K562 (cell line): ENCODE data around the gene PABPC1L. TPM values are rescaled to one million over a fixed set of nuclear protein-coding genes. Genes with fewer than 3 reads are reported as not detected.
A peak's percentile ranks its signal among the peaks of the same experiment; 100 is the strongest.

Experiments used
- ATAC-seq: fragments of 200-7000 bp; cut with Tn5 transposase; 3 replicates; pipeline ENCODE4 v1.9.1; 2020; ENCODE audit warnings: moderate library complexity
- BruUV-seq: library from RNA; stranded (reverse); fragments of 400-500 nt; replicated peaks from 2 replicates; lab custom pipeline; 2021; lab: Mats Ljungman, UMichigan
- CTCF ChIA-PET: fragments of 300-600 bp; formaldehyde crosslinking; extraction: SDS; loops from one replicate; lab custom pipeline; 2021; ENCODE audit warnings: low intra/inter-chr PET ratio; lab: Yijun Ruan, JAX
- POLR2A ChIA-PET: fragments of 300-600, 350-650 bp; sonication (Branson Sonifier 250); formaldehyde crosslinking; extraction: SDS; loops from one replicate; lab custom pipeline; 2021; ENCODE audit warnings: antibody characterized with exemption, inconsistent platforms; lab: Yijun Ruan, JAX
- DNase-seq, 4 experiments: peaks; one replicate each; pipeline versions ENCODE4 v3.0.0 to v3.0.0-alpha.2; 2011 to 2018; ENCODE audit warnings: low spot score in 3 of 4, mixed read lengths in 3 of 4; ENCODE audit errors: extremely low read depth in 1 of 4
- FAIRE-seq: peaks from 2 replicates; lab custom pipeline; 2011; peaks lifted over from hg19 to GRCh38; lab: Jason Lieb, UNC
- H2AFZ ChIP-seq: 2 replicates; pipeline ENCODE4 v1.6.0; 2011; ENCODE audit warnings: low read depth, low read length, control low read depth, inconsistent platforms
- H3K27ac ChIP-seq: fragments of 200-600 bp; 3 replicates; pipeline ENCODE4 v1.8.0; 2011; ENCODE audit warnings: low read depth, mild to moderate bottlenecking, control low read depth, inconsistent platforms, low read length, moderate library complexity, mixed read lengths; ENCODE audit errors: extremely low read depth
- H3K27me3 ChIP-seq, 2 experiments: fragments of 300-600 bp in 1 of 2; 2 replicates in 1 of 2; 3 replicates in 1 of 2; pipeline versions ENCODE4 v1.6.0 to v1.8.0; 2011; ENCODE audit warnings: inconsistent platforms in 2 of 2, low read length in 2 of 2, mild to moderate bottlenecking in 1 of 2, mixed read lengths in 1 of 2, moderate library complexity in 1 of 2; ENCODE audit not compliant: control insufficient read depth in 2 of 2, insufficient read depth in 2 of 2
- H3K36me3 ChIP-seq: fragments of 300-600 bp; 3 replicates; pipeline ENCODE4 v1.8.0; 2011; ENCODE audit warnings: mild to moderate bottlenecking, low read length, inconsistent platforms; ENCODE audit not compliant: control insufficient read depth, insufficient read depth
- H3K4me1 ChIP-seq, 2 experiments: fragments of 200-600 bp in 1 of 2; replicated peaks in 1 of 2; 2 replicates in 1 of 2; 3 replicates in 1 of 2; pipeline versions ENCODE4 v1.5.1 to v1.8.0; 2011; ENCODE audit warnings: inconsistent platforms in 2 of 2, low read length in 2 of 2, mild to moderate bottlenecking in 1 of 2, mixed read lengths in 1 of 2, moderate library complexity in 1 of 2; ENCODE audit not compliant: control insufficient read depth in 2 of 2, insufficient read depth in 2 of 2
- H3K4me2 ChIP-seq: 2 replicates; pipeline ENCODE4 v1.6.1; 2011; ENCODE audit warnings: low read length, control low read depth, inconsistent platforms, mixed read lengths; ENCODE audit not compliant: insufficient read depth
- H3K4me3 ChIP-seq: fragments of 200-600 bp; sonication (generic), shearing (Covaris generic); 2 replicates; pipeline ENCODE4 v1.5.1; 2016; ENCODE audit warnings: control low read depth, inconsistent platforms
- H3K79me2 ChIP-seq: fragments of 200-600 bp; 3 replicates; pipeline ENCODE4 v1.8.0; 2011; ENCODE audit warnings: low read length, inconsistent platforms; ENCODE audit not compliant: control insufficient read depth, insufficient read depth
- H3K9ac ChIP-seq, 2 experiments: 2 replicates each; pipeline versions ENCODE4 v1.6.0 to v1.6.1; 2011; ENCODE audit warnings: low read depth in 2 of 2, low read length in 2 of 2, control low read depth in 1 of 2, inconsistent platforms in 1 of 2, mild to moderate bottlenecking in 1 of 2, mixed read lengths in 1 of 2; ENCODE audit not compliant: insufficient read depth in 1 of 2
- H3K9me1 ChIP-seq: one replicate; pipeline ENCODE4 v1.6.0; 2011; ENCODE audit warnings: inconsistent platforms, mild to moderate bottlenecking, low read length, moderate library complexity; ENCODE audit not compliant: control insufficient read depth, insufficient read depth
- H3K9me3 ChIP-seq: replicated peaks from 2 replicates; pipeline ENCODE4 v1.5.1; 2011; ENCODE audit warnings: low read depth, low read length, inconsistent platforms; ENCODE audit not compliant: control insufficient read depth, insufficient read depth
- H4K20me1 ChIP-seq: replicated peaks from 2 replicates; pipeline ENCODE4 v1.6.1; 2011; ENCODE audit warnings: low read length, inconsistent platforms, mixed read lengths; ENCODE audit not compliant: control insufficient read depth, insufficient read depth
- CTBP1 ChIP-seq: fragments of 450-650 bp; IDR thresholded peaks from 2 replicates; pipeline ENCODE4 v1.6.1; 2016; ENCODE audit warnings: borderline replicate concordance
- CXXC5 ChIP-seq: fragments of 250-450 bp; sonication (Bioruptor Pico); IDR thresholded peaks from 2 replicates; pipeline ENCODE4 v1.8.0; 2022; ENCODE audit warnings: inconsistent platforms, mild to moderate bottlenecking, moderate library complexity
- MEIS2 ChIP-seq: fragments of 450-650 bp; IDR thresholded peaks from 2 replicates; pipeline ENCODE4 v1.6.1; 2014; ENCODE audit warnings: mild to moderate bottlenecking; ENCODE audit not compliant: partially characterized antibody
- RCOR1 ChIP-seq, 2 experiments: IDR thresholded peaks; 2 replicates each; pipeline ENCODE4 v1.6.1; 2012; ENCODE audit warnings: low read depth in 2 of 2, low read length in 2 of 2, borderline replicate concordance in 1 of 2, improper control_type of control experiment in 1 of 2
- ZEB2 ChIP-seq: fragments of 450-650 bp; IDR thresholded peaks from 2 replicates; pipeline ENCODE4 v1.6.1; 2016
- WGBS: fragments of 100-300 bp; shearing (Covaris generic); methylation state at CpG from one replicate; pipeline ENCODE4 v1.1.6; 2016; ENCODE audit warnings: low coverage, mixed read lengths; ENCODE audit not compliant: insufficient coverage; ENCODE audit errors: missing lambda C conversion rate; 5-methylcytosine and 5-hydroxymethylcytosine counted together
- in situ Hi-C: fragments of 300-500 bp; cut with MboI; formaldehyde crosslinking; loops from 4 replicates; pipeline ENCODE4 v1.15.0; 2018; ENCODE audit warnings: inconsistent platforms, mixed read lengths
- intact Hi-C: fragments of 100-400 bp; cut with micrococcal nuclease; formaldehyde crosslinking; loops from 2 replicates; pipeline ENCODE4 v1.14.2; 2022
- polyA plus RNA-seq, 8 experiments: library from polyadenylated mRNA; depleted of rRNA in 4 of 8; stranded (reverse) in 5 of 8; unstranded in 3 of 8; fragments of >200 nt; fragmentation: Nextera tagmentation in 2 of 8; fragmentation: Illumina TruSeq in 1 of 8; extraction: Ambion mirVana in 2 of 8; extraction: Trizol in 1 of 8; gene quantifications; 2 replicates each; pipeline versions ENCODE4 v1.2.1 to v1.2.3, GENCODE V29; 2011 to 2014; ENCODE audit warnings: inconsistent platforms in 1 of 8, missing spikeins in 1 of 8
- total RNA-seq, 7 experiments: library from RNA; depleted of rRNA in 6 of 7; stranded (reverse); fragments of >200 nt in 6 of 7; fragmentation: Illumina TruSeq in 2 of 7; extraction: Trizol in 2 of 7; gene quantifications; 2 replicates each; pipeline versions ENCODE4 v1.2.1 to v1.2.3, GENCODE V29; 2011 to 2021; ENCODE audit warnings: low replicate concordance in 1 of 7

The PABPC1L gene
- total and polyA plus RNA-seq, 9 of the 15 experiments (the other 6 are each of a cell fraction or from before 2014, with no cell fraction given), result 6.0 to 90.3 (median 15.8) TPM

- FAIRE-seq, result no peak
- peaks cover 7% of the 10 kb centered on the region; the same call in 1 of the 2 replicates for H4K20me1 ChIP-seq
- POLR2A ChIA-PET, result interaction anchor here (2.6 kb wide), 1 partner anchor 9 kb away, joined by 8 read pairs; no protein-coding TSS in a partner anchor
- peaks cover 14 to 35% of the 10 kb centered on the region in 2 experiments for H3K4me1 ChIP-seq
- ATAC-seq, result no peak
- 41% methylated on average over 3 of the region's 3 CpGs for WGBS
- CTCF ChIA-PET, result no interaction called here
- H3K4me2 ChIP-seq, result no peak overlapping the region; the same call in 1 of the 2 replicates
- no peaks in the 10 kb centered on the region for H3K9me3 ChIP-seq
- peak in 1 of 4 experiments; percentile 32 for DNase-seq
- TF ChIP-seq CXXC5 (CRISPR knock-in tag) (no peak), RCOR1 (IDR thresholded peaks at IDR 0.05; ENCODE audit: borderline replicate concordance in 1 of 2, low read depth in 2 of 2, low read length in 2 of 2) (0 out of 4 replicates have a peak, but pooled peaks of 1 of the 2 experiments have one; percentile 24), ZEB2 (no peak), MEIS2 (peak; percentile 58), CTBP1 (0 out of 2 replicates have a peak, but pooled peaks have one; percentile 53)
- peaks cover 64% of the 10 kb centered on the region for H3K79me2 ChIP-seq
- H2AFZ ChIP-seq, result no peak overlapping the region
- no peak overlapping the region for H3K9ac ChIP-seq
- H3K4me3 ChIP-seq, result no peak overlapping the region
- BruUV-seq, result no TSS peak
- H3K27ac ChIP-seq, result no peak overlapping the region
- intact Hi-C loops, result no loop called here
- in situ Hi-C loops, result no loop called here
- peaks cover 29% of the 10 kb centered on the region for H3K36me3 ChIP-seq
- H3K9me1 ChIP-seq, result no peaks in the 10 kb centered on the region
- H3K27me3 ChIP-seq, result no peaks in the 10 kb centered on the region
These were observed 59.5 kb downstream of the PABPC1L start for GRCh38 chr20:44969300-44969894.
